Endothelial cell of umbilical vein (primary cell): Measurements from ENCODE around the gene TKT. TPM values are rescaled to one million over a fixed set of nuclear protein-coding genes. Genes with fewer than 3 reads are reported as not detected.

Source experiments
- BruUV-seq: library from RNA; stranded (reverse); fragments of 400-500 nt; replicated peaks from 2 replicates; lab custom pipeline; 2021; lab: Mats Ljungman, UMichigan
- CTCF ChIA-PET: fragments of 300-600, 350-600 bp; sonication (Branson Sonifier 250); formaldehyde crosslinking; loops from one replicate; lab custom pipeline; 2021; ENCODE audit warnings: antibody characterized with exemption, inconsistent platforms; lab: Charles Lee
- POLR2A ChIA-PET: fragments of 300-600, 350-600 bp; sonication (Branson Sonifier 250); formaldehyde crosslinking; loops from one replicate; lab custom pipeline; 2021; ENCODE audit warnings: antibody characterized with exemption, inconsistent platforms; lab: Charles Lee
- DNase-seq: peaks from one replicate; pipeline ENCODE4 v3.0.0-alpha.2; 2011; ENCODE audit warnings: low read depth, low spot score
- FAIRE-seq: peaks from 2 replicates; lab custom pipeline; 2011; peaks lifted over from hg19 to GRCh38; lab: Jason Lieb, UNC
- H2AFZ ChIP-seq: 2 replicates; pipeline ENCODE4 v1.6.0; 2012; ENCODE audit warnings: low read depth, low read length, control low read depth, inconsistent platforms
- H3K27ac ChIP-seq: 2 replicates; pipeline ENCODE4 v1.5.1; 2011; ENCODE audit warnings: low read depth, mild to moderate bottlenecking, control low read depth, low read length, moderate library complexity; ENCODE audit not compliant: insufficient read depth
- H3K27me3 ChIP-seq, 2 experiments: 2 replicates each; pipeline versions ENCODE4 v1.6.0 to v1.6.1; 2011; ENCODE audit warnings: low read length in 2 of 2, mixed read lengths in 1 of 2; ENCODE audit not compliant: control insufficient read depth in 2 of 2, insufficient read depth in 2 of 2
- H3K36me3 ChIP-seq, 2 experiments: 2 replicates in 1 of 2; 3 replicates in 1 of 2; pipeline ENCODE4 v1.5.1; 2011; ENCODE audit warnings: low read length in 2 of 2, mild to moderate bottlenecking in 1 of 2, moderate library complexity in 1 of 2; ENCODE audit not compliant: control insufficient read depth in 2 of 2, insufficient read depth in 2 of 2; ENCODE audit errors: extremely low read depth in 1 of 2
- H3K4me1 ChIP-seq: 3 replicates; pipeline ENCODE4 v1.5.1; 2011; ENCODE audit warnings: mild to moderate bottlenecking, low read length; ENCODE audit not compliant: control insufficient read depth, insufficient read depth; ENCODE audit errors: extremely low read depth
- H3K4me2 ChIP-seq: 2 replicates; pipeline ENCODE4 v1.6.1; 2011; ENCODE audit warnings: low read length, control low read depth, mixed read lengths; ENCODE audit not compliant: insufficient read depth
- H3K4me3 ChIP-seq, 3 experiments: fragments of 200-600 bp in 1 of 3; sonication (generic), shearing (Covaris generic) in 1 of 3; replicated peaks in 1 of 3; 2 replicates each; pipeline ENCODE4 v1.5.1; 2011 to 2016; ENCODE audit warnings: control low read depth in 3 of 3, low read length in 3 of 3, mild to moderate bottlenecking in 2 of 3, inconsistent platforms in 1 of 3, low read depth in 1 of 3, moderate library complexity in 1 of 3; ENCODE audit not compliant: insufficient read depth in 1 of 3
- H3K79me2 ChIP-seq: 2 replicates; pipeline ENCODE4 v1.6.0; 2012; ENCODE audit warnings: low read length, inconsistent platforms; ENCODE audit not compliant: control insufficient read depth, insufficient read depth
- H3K9ac ChIP-seq: replicated peaks from 2 replicates; pipeline ENCODE3; 2011; ENCODE audit warnings: low read length, control low read depth; ENCODE audit not compliant: insufficient read depth; ENCODE audit errors: extremely low read depth
- H3K9me1 ChIP-seq: replicated peaks from 3 replicates; pipeline ENCODE4 v1.6.0; 2011; ENCODE audit warnings: mild to moderate bottlenecking, low read length; ENCODE audit not compliant: control insufficient read depth, insufficient read depth; ENCODE audit errors: extremely low read depth
- H3K9me3 ChIP-seq: replicated peaks from 2 replicates; pipeline ENCODE4 v1.5.1; 2012; ENCODE audit warnings: low read length, inconsistent platforms; ENCODE audit not compliant: control insufficient read depth, insufficient read depth
- H4K20me1 ChIP-seq: replicated peaks from 2 replicates; pipeline ENCODE3; 2011; ENCODE audit warnings: mild to moderate bottlenecking, low read length; ENCODE audit not compliant: control insufficient read depth, insufficient read depth; ENCODE audit errors: extremely low read depth
- EZH2 ChIP-seq: IDR thresholded peaks from 2 replicates; pipeline ENCODE4 v1.6.1; 2012; ENCODE audit warnings: borderline replicate concordance, low read depth, mild to moderate bottlenecking, moderate library complexity, low read length, inconsistent platforms; ENCODE audit not compliant: severe bottlenecking
- FOS ChIP-seq: IDR thresholded peaks from 2 replicates; pipeline ENCODE4 v1.6.1; 2011; ENCODE audit warnings: mild to moderate bottlenecking, low read length, moderate library complexity, borderline replicate concordance; ENCODE audit not compliant: insufficient read depth
- GATA2 ChIP-seq: IDR thresholded peaks from 2 replicates; pipeline ENCODE4 v1.7.0; 2011; ENCODE audit warnings: low read depth, mild to moderate bottlenecking, moderate library complexity, mixed read lengths, low read length; ENCODE audit not compliant: insufficient read length, insufficient read depth
- JUN ChIP-seq: IDR thresholded peaks from 2 replicates; pipeline ENCODE4 v1.6.1; 2011; ENCODE audit warnings: borderline replicate concordance, low read depth; ENCODE audit not compliant: insufficient read length, insufficient read depth
- MYC ChIP-seq: IDR thresholded peaks from one replicate; pipeline ENCODE4 v1.6.1; 2011; ENCODE audit warnings: mild to moderate bottlenecking, low read depth, low read length
- POLR2A ChIP-seq: IDR thresholded peaks from 2 replicates; pipeline ENCODE4 v1.6.1; 2012; ENCODE audit warnings: low read depth, mild to moderate bottlenecking, control low read depth, low read length
- POLR2AphosphoS5 ChIP-seq: IDR thresholded peaks from 2 replicates; pipeline ENCODE4 v1.6.1; 2012; ENCODE audit warnings: low read depth, mild to moderate bottlenecking, control low read depth, low read length, moderate library complexity; ENCODE audit not compliant: insufficient read depth
- dilution Hi-C: fragments of 300-500 bp; cut with MboI; formaldehyde crosslinking; loops from one replicate; pipeline ENCODE4 v1.15.0; 2019; ENCODE audit warnings: low sequenced_read_pairs; ENCODE audit not compliant: extremely low pct_ligation_motif_present
- intact Hi-C: fragments of 100-400 bp; cut with micrococcal nuclease; formaldehyde crosslinking; loops from one replicate; pipeline ENCODE4 v1.10.0; 2022
- polyA plus RNA-seq, 4 experiments: library from polyadenylated mRNA; depleted of rRNA in 3 of 4; stranded (reverse) in 3 of 4; unstranded in 1 of 4; fragments of >200 nt; gene quantifications; 2 replicates each; pipeline versions ENCODE4 v1.2.1 to v1.2.3, GENCODE V29; 2011 to 2012; ENCODE audit warnings: missing spikeins in 1 of 4
- total RNA-seq: library from RNA; stranded (reverse); gene quantifications from 2 replicates; pipeline ENCODE4 v1.2.3, GENCODE V29; 2021
- TF ChIP-seq, protein P1 (sequence below), 2 donors: IDR thresholded peaks; 1 replicate in 1 of 2; 2 replicates in 1 of 2; pipeline ENCODE4 v1.5.1; 2011; ENCODE audit warnings: low read length in 2 of 2, mild to moderate bottlenecking in 2 of 2, moderate library complexity in 2 of 2, control low read depth in 1 of 2, inconsistent platforms in 1 of 2, low read depth in 1 of 2; ENCODE audit not compliant: insufficient read depth in 1 of 2; ENCODE audit errors: extremely low read depth in 1 of 2
- TF ChIP-seq, protein P2 (sequence below): IDR thresholded peaks from 2 replicates; pipeline ENCODE4 v1.6.1; 2011; ENCODE audit not compliant: insufficient read depth, insufficient read length

The TKT gene
- total and polyA plus RNA-seq, 2 donors (not counting 3 experiments of a cell fraction or from before 2014, with no cell fraction given) = 287 to 586 TPM

DNA sequence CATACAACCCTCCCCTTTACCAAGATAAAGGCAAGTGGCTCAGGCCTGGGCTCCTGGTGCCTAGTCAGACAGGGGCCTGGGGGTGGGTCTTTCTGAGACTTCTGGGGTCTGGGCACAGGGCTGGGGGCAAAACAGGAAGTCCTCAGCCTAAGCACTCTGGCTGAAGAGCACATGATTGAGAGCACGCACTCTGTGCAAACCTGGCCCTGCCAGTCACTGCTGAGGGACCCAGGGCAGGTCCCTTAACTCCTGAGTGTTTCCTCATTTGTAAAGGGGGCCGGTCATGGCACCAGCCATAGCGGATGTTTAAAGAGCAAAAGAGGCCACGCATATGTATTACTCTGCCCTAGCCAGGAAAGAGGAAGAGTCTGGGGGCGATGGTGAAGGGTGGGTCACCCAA lies 16.0 kb downstream of the TKT start:
- Histone ChIP-seq H3K9ac (no peak overlapping the region), H3K4me1 (peaks cover 48% of the 10 kb centered on the region), H3K36me3 (peaks cover 26 to 27% of the 10 kb centered on the region in 2 experiments), H4K20me1 (peaks cover 2% of the 10 kb centered on the region), H2AFZ (no peak overlapping the region), H3K9me3 (no peaks in the 10 kb centered on the region), H3K79me2 (peaks cover 71% of the 10 kb centered on the region), H3K4me3 (no peak overlapping the region), H3K4me2 (no peak overlapping the region), H3K9me1 (no peaks in the 10 kb centered on the region), H3K27me3 (no peaks in the 10 kb centered on the region), H3K27ac (no peak overlapping the region)
- DNase-seq (no peak), FAIRE-seq (no peak)
- no TSS peak for BruUV-seq
- intact Hi-C loops (no loop called here), dilution Hi-C loops (no loop called here)
- ChIA-PET CTCF (no interaction called here), POLR2A (no interaction called here)
- TF ChIP-seq, protein P1, sequence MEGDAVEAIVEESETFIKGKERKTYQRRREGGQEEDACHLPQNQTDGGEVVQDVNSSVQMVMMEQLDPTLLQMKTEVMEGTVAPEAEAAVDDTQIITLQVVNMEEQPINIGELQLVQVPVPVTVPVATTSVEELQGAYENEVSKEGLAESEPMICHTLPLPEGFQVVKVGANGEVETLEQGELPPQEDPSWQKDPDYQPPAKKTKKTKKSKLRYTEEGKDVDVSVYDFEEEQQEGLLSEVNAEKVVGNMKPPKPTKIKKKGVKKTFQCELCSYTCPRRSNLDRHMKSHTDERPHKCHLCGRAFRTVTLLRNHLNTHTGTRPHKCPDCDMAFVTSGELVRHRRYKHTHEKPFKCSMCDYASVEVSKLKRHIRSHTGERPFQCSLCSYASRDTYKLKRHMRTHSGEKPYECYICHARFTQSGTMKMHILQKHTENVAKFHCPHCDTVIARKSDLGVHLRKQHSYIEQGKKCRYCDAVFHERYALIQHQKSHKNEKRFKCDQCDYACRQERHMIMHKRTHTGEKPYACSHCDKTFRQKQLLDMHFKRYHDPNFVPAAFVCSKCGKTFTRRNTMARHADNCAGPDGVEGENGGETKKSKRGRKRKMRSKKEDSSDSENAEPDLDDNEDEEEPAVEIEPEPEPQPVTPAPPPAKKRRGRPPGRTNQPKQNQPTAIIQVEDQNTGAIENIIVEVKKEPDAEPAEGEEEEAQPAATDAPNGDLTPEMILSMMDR (IDR thresholded peaks at IDR 0.05; ENCODE audit: extremely low read depth in 1 of 2, insufficient read depth in 1 of 2, low read depth in 1 of 2, low read length in 2 of 2) = no peak
- TF ChIP-seq MYC (no peak), EZH2 (no peak)

DNA sequence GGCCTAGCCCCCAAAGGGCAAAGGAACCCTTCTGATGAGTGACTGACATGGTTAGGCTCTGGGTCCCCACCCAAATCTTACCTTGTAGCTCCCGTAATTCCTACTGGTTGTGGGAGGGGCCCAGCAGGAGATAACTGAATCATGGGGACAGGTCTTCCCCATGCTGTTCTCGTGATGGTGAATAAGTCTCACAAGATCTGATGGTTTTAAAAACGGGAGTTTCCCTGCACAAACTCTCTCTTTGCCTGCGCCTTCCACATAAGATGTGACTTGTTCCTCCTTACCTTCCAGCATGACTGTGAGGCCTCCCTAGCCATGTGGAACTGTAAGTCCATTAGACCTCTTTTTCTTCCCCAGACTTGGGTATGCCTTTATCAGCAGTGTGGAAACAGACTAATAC lies 16.9 kb downstream of the TKT start:
- FAIRE-seq = peak; percentile 57
- peaks cover 2% of the 10 kb centered on the region for H4K20me1 ChIP-seq
- no peaks in the 10 kb centered on the region for H3K27me3 ChIP-seq
- ChIA-PET CTCF (no interaction called here), POLR2A (no interaction called here)
- no peak for DNase-seq
- H3K4me2 ChIP-seq = peak overlapping the region; percentile 5
- no peak overlapping the region for H3K4me3 ChIP-seq
- no peak for TF ChIP-seq FOS
- TF ChIP-seq GATA2 = no peak
- TF ChIP-seq, protein P1 (IDR thresholded peaks at IDR 0.05; ENCODE audit: extremely low read depth in 1 of 2, insufficient read depth in 1 of 2, low read depth in 1 of 2, low read length in 2 of 2) = no peak
- no peak for TF ChIP-seq JUN
- no peak for TF ChIP-seq POLR2A
- no peak for TF ChIP-seq EZH2
- no peak for TF ChIP-seq POLR2AphosphoS5
- TF ChIP-seq, protein P2, sequence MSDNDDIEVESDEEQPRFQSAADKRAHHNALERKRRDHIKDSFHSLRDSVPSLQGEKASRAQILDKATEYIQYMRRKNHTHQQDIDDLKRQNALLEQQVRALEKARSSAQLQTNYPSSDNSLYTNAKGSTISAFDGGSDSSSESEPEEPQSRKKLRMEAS = no peak
- no peak for TF ChIP-seq MYC
- no peaks in the 10 kb centered on the region for H3K9me3 ChIP-seq
- dilution Hi-C loops (no loop called here), intact Hi-C loops (loop anchor here (1.0 kb wide), 2 partner anchors 15 to 31 kb away; no protein-coding TSS in a partner anchor)
- H2AFZ ChIP-seq = no peak overlapping the region
- peaks cover 42% of the 10 kb centered on the region for H3K4me1 ChIP-seq
- no peaks in the 10 kb centered on the region for H3K9me1 ChIP-seq
- H3K27ac ChIP-seq = peak overlapping the region; percentile 43
- BruUV-seq = TSS peak; percentile 1
- peaks cover 34 to 35% of the 10 kb centered on the region in 2 experiments for H3K36me3 ChIP-seq
- H3K9ac ChIP-seq = no peak overlapping the region
- peaks cover 71% of the 10 kb centered on the region for H3K79me2 ChIP-seq
